ENCODE results near the gene AMPD2.

AMPD2 gene

GRCh38 chr1:109629372-109630030 is 9.9 kb downstream of the AMPD2 start:
- no peak overlapping the region for H3K4me3 ChIP-seq (ENCODE audit: low read depth, low read length)
- no peak for DNase-seq (ENCODE audit: low read depth)
- in situ Hi-C loops (cut with HindIII; ENCODE audit: low sequenced_read_pairs): no loop called here
- TF ChIP-seq CTCF (IDR thresholded peaks at IDR 0.05; ENCODE audit: low read depth, low read length, missing control alignments): no peak

GRCh38 chr1:109630081-109630897 is 10.7 kb downstream of the AMPD2 start:
- no peak for DNase-seq (ENCODE audit: low read depth)
- H3K4me3 ChIP-seq (ENCODE audit: low read depth, low read length): no peak overlapping the region
- in situ Hi-C loops (cut with HindIII; ENCODE audit: low sequenced_read_pairs): no loop called here
- no peak for TF ChIP-seq CTCF (IDR thresholded peaks at IDR 0.05; ENCODE audit: low read depth, low read length, missing control alignments)

- TF ChIP-seq CTCF (IDR thresholded peaks at IDR 0.05; ENCODE audit: low read depth, low read length, missing control alignments): no peak
- in situ Hi-C loops (cut with HindIII; ENCODE audit: low sequenced_read_pairs): no loop called here
- no peak for DNase-seq (ENCODE audit: low read depth)
- no peak overlapping the region for H3K4me3 ChIP-seq (ENCODE audit: low read depth, low read length)
These were observed 11.4 kb downstream of the AMPD2 start for GRCh38 chr1:109630898-109631512.

- H3K4me3 ChIP-seq (ENCODE audit: low read depth, low read length): no peak overlapping the region
- no peak for TF ChIP-seq CTCF (IDR thresholded peaks at IDR 0.05; ENCODE audit: low read depth, low read length, missing control alignments)
- no peak for DNase-seq (ENCODE audit: low read depth)
- in situ Hi-C loops (cut with HindIII; ENCODE audit: low sequenced_read_pairs): no loop called here
These were observed 12.2 kb downstream of the AMPD2 start for GRCh38 chr1:109631513-109632505.

GRCh38 chr1:109632671-109633346 is 13.2 kb downstream of the AMPD2 start:
- in situ Hi-C loops (cut with HindIII; ENCODE audit: low sequenced_read_pairs): no loop called here
- H3K4me3 ChIP-seq (ENCODE audit: low read depth, low read length): no peak overlapping the region
- no peak for TF ChIP-seq CTCF (IDR thresholded peaks at IDR 0.05; ENCODE audit: low read depth, low read length, missing control alignments)
- DNase-seq (ENCODE audit: low read depth): no peak
